GM18870 (cell line): ENCODE results near the gene CENPM.
"Not testable (repeated sequence)": the region's sequence is repeated elsewhere in the genome, so short reads cannot be mapped to it uniquely, and the experiment has no call there.

Source experiments
- ATAC-seq: cut with Tn5 transposase; IDR thresholded peaks from one replicate; pipeline ENCODE4 v1.9.1; 2021; ENCODE audit warnings: moderate library complexity; ENCODE audit not compliant: unreplicated experiment

The CENPM gene

GRCh38 chr22:41966607-41967240 is 19.8 kb upstream of the CENPM start:
- no peak for ATAC-seq

GRCh38 chr22:41966225-41966606 is 19.3 kb upstream of the CENPM start:
- ATAC-seq = no peak

DNA sequence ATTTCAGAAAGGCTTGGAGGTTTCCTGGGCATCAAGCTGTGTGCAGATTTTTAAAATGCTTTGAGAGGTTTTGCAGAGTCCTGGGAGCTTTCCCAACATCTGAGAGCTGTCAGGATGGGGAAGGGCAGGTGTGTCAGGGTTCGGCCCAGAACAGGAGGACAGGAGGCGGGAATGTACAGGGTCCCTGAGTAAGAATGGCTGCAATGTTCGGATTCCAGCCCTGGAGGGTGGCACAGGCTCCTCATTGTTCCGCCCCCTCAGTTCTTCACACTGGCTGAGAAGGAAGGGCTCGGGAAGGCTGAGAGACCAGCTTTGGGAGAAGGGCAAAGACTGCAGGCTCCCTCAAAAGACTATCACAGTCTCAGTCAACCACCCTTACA is 17.1 kb upstream of the CENPM start:
- no peak for ATAC-seq

GRCh38 chr22:41963453-41964111 is 16.6 kb upstream of the CENPM start:
- ATAC-seq = no peak

- ATAC-seq = no peak
These were observed 11.1 kb upstream of the CENPM start for GRCh38 chr22:41957941-41958556.

- no peak for ATAC-seq
These were observed 5.8 kb upstream of the CENPM start for GRCh38 chr22:41952713-41953112.

DNA sequence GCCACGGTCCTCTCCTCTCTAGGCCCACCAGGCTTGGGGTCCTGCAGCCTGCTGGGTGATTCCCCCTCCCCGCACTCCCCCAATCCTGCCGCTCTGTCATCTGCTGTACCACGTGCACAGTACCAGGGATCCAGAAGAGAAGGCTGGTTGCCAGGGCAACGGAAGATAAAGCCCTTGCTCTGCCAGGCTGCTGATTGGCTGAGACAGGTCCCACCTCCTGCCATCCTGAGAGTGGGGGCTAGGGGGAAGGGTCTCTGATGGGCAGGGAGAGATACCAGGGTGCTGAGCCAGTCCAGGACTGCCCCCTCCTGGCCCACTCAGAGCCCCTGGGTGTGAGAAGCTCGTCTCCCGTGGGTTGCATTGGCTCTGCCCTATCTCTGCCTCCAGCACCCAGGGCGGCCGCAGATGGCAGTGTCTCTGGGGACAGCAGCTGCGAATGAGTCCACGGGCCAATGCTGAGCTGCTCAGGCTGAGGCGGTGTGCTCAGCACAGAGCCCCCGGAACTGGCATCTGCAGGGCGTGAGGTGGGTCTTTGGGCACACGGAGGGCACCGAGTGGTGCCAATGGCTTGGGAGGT is 5.0 kb upstream of the CENPM start, which contains the start of gene SMIM45:
Gene SMIM45 (plus strand): TSS at position 253 of the 577 bp plus-strand sequence.
- ATAC-seq = no peak

GRCh38 chr22:41949297-41949965 is 2.5 kb upstream of the CENPM start:
- ATAC-seq = no peak

DNA sequence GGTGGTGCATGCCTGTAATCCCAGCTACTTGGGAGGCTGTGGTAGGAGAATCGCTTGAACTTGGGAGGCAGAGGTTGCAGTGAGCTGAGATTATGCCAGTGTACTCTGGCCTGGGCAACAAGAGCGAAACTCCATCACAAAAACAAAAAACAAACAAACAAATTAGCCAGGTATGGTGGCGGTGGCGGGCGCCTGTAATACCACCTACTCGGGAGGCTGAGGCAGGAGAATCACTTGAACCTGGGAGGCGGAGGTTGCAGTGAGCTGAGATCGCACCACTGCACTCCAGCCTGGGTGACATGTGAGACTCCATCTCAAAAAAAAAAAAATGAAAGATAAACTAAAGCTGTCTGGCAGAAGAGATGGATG is 2.0 kb upstream of the CENPM start:
- ATAC-seq = not testable (repeated sequence)

DNA sequence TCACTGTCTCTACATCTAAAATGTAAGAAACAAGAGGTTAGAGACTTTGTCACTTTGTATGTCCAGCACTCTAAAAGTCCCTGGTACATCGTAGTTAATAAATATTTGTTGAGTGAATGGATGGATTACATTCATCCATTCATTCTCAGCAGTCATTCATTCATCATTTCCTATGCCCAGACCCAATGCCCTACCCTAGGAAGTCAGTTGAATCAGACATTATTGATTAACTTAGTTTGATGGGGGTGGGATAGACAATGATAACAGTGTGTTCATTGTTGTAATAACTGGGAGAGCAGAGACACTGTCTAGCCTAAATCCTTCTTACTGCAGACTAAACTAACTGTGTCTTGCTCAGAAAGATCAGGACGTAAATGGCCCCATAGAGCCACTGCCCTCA is 1.2 kb upstream of the CENPM start:
- ATAC-seq = no peak

DNA sequence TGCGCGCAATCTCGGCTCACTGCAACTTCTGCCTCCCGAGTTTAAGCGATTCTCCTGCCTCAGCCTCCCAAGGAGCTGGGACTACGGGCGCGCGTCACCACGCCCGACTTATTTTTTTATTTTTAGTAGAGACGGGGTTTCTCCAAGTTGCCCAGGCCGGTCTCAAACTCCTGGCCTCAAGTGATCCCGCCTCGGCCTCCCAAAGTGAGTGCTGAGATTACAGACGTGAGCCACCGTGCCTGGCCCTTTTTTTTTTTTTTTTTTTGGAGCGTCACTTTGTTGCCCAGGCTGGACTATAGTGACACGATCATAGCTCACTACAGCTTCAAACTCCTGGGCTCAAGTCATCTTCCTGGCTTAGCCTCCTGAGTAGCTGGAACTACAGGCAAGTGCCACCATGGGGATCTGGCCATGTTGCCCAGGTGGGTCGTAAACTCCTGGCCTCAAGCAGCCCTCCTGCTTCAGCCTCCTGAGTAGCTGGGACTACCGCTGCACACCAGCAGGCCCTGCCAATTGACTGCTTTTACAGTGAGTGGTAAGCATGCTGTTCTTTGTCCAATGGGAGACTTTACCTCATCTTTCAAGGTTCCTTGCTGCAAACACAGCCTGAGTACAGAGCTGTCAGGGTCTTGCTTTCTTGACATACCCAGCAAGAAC is 600 bp upstream of the CENPM start:
- ATAC-seq = no peak

DNA sequence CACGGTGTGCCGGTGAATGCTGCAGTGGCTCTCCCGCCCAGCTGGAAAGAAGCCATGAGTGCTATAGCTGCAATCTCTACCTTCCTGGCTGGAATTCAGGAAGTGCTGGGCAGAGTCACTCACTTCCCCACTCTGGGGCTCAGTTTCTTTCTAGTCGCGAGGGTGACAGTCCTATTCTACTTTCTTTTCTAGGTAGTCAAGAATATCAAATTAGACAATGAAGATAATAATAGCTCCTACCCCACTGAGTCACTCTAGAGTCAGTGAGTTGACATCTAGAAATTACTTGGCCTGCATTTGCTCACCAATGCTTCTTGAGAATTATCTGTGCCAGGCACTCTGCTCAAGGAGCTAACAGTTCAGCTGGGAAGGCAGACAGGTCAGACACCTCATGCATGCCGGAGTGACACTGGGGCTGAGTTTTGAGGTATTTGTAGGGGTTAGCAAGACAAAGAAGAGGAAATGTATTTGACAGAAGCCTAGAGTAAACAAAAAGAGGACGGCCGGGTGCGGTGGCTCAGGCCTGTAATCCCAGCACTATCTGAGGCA is 3.2 kb downstream of the CENPM start:
- no peak for ATAC-seq

GRCh38 chr22:41940832-41941765 is 5.9 kb downstream of the CENPM start:
- ATAC-seq = peak; percentile 32

DNA sequence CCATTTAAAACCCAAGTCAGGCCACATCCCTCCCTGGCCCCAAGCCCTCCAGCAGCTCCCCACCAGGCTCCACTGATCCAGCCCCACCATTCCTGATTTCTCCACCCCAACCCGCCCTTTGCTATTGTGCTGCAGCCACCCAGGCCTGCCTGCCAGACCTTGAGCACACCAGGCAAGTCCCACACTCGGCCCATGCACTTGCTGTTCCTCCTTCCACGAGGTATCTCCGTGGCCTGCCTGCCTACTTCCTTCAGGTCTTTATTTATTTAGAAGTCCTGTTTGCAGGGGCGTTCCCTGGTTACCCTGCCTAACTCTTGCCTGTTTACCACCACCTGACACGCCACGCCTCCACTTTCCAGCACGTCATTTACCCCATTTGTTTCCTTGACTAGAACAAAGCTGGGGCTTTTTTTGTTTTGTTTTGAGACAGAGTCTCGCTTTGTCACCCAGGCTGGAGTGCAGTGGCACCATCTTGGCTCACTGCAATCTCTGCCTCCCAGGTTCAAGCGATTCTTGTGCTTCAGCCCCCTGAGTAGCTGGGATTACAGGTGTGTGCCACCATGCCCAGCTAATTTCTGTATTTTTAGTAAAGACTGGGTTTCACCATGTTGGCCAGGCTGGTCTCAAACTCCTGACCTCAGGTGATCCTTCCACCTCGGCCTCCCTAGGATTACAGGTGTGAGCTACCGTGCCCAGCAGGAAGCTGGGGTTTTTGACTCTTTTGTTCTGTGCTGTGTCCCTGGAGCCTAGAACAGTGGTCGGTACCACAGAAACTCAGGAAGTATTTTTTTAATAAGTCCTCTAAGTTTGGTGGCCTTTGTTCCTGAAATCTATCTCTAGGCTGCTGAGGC is 6.7 kb downstream of the CENPM start:
- peak; percentile 54 for ATAC-seq

GRCh38 chr22:41936894-41937169 is 10.1 kb downstream of the CENPM start:
- no peak for ATAC-seq

- no peak for ATAC-seq
These were observed 11.4 kb downstream of the CENPM start for GRCh38 chr22:41935509-41935908.

GRCh38 chr22:41935015-41935351 is 12.0 kb downstream of the CENPM start:
- no peak for ATAC-seq

GRCh38 chr22:41934284-41935014 is 12.5 kb downstream of the CENPM start:
- ATAC-seq = no peak
